DND-41 (cell line): ENCODE measurements around the gene PIH1D1.

Experiments
- EZH2 ChIP-seq: IDR thresholded peaks from 3 replicates; pipeline ENCODE4 v1.6.1; 2012; ENCODE audit warnings: borderline replicate concordance, low read depth, mild to moderate bottlenecking, moderate library complexity, low read length, inconsistent platforms; ENCODE audit not compliant: severe bottlenecking
- TF ChIP-seq, protein P1 (sequence below): IDR thresholded peaks from 2 replicates; pipeline ENCODE4 v1.5.1; 2012; ENCODE audit warnings: borderline replicate concordance, low read length, moderate library complexity, mild to moderate bottlenecking; ENCODE audit not compliant: poor library complexity, severe bottlenecking; ENCODE audit errors: extremely low read depth

DNA sequence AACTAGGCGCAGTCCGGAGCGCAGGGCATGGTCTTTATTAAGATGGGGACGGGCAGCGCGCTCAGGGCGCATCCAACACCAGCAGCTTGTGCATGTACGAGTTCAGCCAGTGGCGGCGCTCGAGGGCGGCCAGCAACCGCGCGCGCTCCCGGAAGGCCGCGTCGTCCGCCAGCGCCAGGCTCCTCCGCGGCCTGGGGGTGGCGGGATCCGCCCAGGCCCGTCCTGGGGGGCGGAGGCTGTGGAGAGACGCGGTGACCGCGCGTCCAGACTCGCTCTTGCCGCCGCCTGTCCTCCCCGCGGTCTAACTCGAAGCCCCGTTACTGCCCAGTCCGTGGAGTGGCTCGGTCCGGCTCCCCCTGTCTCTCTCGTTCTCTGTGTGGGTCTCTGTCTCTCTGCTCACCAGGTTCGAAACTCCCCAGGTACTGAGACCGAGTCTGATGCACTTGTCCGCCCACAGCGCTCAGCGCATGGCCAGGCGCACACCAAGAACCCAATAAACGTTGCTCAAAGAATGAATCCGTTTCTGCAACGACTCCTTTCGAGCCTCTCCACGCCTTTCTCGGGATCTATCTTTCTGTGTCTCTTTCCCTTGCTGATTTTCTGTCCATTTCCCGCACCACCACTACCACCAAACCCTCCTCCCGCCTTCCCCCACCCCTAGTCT lies 29.1 kb downstream of the PIH1D1 start:
- TF ChIP-seq, protein P1, sequence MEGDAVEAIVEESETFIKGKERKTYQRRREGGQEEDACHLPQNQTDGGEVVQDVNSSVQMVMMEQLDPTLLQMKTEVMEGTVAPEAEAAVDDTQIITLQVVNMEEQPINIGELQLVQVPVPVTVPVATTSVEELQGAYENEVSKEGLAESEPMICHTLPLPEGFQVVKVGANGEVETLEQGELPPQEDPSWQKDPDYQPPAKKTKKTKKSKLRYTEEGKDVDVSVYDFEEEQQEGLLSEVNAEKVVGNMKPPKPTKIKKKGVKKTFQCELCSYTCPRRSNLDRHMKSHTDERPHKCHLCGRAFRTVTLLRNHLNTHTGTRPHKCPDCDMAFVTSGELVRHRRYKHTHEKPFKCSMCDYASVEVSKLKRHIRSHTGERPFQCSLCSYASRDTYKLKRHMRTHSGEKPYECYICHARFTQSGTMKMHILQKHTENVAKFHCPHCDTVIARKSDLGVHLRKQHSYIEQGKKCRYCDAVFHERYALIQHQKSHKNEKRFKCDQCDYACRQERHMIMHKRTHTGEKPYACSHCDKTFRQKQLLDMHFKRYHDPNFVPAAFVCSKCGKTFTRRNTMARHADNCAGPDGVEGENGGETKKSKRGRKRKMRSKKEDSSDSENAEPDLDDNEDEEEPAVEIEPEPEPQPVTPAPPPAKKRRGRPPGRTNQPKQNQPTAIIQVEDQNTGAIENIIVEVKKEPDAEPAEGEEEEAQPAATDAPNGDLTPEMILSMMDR, result no peak
- TF ChIP-seq EZH2, result no peak
